Nucleus accumbens (tissue), 56 donors: ENCODE measurements around the gene SLC44A1.
"Not testable (repeated sequence)": the region's sequence is repeated elsewhere in the genome, so short reads cannot be mapped to it uniquely, and the experiment has no call there.

Source experiments
- DNase-seq, 56 donors: peaks; one replicate each; lab custom pipeline; 2025; lab: John Stamatoyannopoulos, UW

The SLC44A1 gene

DNA sequence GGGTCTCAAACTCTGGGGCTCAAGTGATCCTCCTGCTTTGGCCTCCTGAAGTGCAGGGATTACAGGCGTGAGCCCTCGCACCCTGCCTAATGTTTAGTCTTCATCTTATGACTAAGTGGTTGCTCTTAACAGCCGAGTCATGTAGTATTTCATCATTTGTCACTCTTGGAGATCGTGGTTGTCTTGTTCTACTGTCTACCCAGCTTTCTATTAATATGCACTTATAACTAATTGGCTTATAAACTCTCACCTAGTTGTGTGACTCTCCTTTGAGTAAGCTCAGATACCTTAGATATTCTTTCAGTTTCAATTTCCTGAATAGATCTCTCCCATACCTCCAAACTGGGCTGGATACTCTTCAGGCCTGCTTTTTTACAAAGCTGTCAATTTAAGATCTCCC is 19.9 kb downstream of the SLC44A1 start:
- no peak for DNase-seq

DNA sequence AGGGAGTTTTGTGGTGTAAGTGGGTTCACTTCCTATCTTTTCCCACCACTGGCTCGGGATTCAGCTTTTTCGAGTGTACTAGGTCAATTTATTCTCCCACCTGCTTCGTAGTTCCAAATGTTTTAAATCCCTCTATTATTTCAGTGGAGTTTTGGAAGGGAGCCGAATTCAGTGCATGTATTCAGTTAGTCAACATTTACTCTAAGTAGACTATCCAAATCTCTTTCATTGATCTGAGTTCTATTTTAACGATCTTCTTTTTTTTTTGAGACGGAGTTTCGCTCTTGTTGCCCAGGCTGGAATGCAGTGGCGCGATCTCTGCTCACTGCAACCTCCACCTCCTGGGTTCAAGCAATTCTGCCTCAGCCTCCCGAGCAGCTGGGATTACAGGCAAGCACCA is 23.8 kb downstream of the SLC44A1 start:
- DNase-seq, result not testable (repeated sequence)

DNA sequence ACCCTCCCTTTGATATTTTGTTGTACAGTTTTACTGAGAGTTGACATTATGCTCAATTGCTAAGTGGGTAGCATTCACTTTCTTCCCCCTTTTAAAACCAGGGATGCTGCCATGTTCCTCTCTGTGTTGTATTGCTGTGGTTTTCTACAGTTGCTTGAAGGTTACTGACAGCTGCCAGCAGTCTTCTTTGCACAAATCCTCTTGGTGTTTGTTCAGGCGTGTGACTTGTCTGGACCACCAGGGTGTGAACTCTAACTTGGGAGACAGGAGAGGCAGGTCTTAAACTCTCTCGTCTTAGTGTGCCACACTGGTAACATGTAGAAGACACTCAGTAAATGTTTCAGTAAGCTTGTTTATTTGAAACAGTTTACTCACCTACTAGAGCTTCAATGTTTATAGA is 25.1 kb downstream of the SLC44A1 start:
- no peak for DNase-seq

- DNase-seq, result no peak
Observed at GRCh38 chr9:105270711-105271110, 26.3 kb downstream of the SLC44A1 start.

- no peak for DNase-seq
Observed at GRCh38 chr9:105273731-105274130, 29.3 kb downstream of the SLC44A1 start.

- no peak for DNase-seq
Observed at GRCh38 chr9:105275111-105275510, 30.7 kb downstream of the SLC44A1 start.

DNA sequence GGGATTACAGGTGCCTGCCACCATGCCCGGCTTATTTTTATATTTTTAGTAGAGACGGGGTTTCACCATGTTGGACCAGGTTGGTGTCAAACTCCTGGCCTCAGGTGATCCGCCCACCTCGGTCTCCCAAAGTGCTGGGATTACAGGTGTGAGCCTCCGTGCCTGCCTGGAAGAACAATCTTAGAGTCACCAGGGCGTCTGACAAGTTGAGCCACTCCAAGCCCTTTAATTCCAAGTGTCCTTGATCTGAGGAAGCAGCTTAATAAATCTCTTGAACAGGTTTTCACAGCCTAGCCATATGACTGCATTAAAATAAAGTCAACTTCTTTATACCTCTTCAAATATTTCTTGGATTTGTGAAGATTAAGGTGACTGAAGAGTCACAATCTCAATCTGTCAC is 31.5 kb downstream of the SLC44A1 start:
- DNase-seq, result no peak

DNA sequence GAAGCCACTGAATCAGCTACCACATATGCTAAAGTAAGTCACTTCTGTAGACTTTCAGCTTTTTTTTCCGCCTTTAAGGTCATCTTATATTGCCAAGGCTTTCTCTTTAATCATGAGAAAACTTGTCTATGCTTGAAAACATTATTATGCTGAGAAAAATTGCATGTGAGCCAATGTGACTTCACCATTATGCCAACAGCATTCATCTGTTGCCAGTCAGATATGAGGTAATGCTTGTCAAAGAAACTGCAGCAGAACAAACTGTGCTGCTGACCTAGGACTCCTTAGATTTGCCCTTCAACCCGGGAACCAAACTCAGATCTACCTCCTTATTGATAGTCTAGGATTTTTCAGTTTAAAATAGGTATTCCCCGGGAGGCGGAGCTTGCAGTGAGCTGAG is 34.3 kb downstream of the SLC44A1 start:
- peak in 4 of 56 donors; percentile 12 to 41 (median 28) for DNase-seq

GRCh38 chr9:105280691-105281090 is 36.2 kb downstream of the SLC44A1 start:
- DNase-seq, result no peak

DNA sequence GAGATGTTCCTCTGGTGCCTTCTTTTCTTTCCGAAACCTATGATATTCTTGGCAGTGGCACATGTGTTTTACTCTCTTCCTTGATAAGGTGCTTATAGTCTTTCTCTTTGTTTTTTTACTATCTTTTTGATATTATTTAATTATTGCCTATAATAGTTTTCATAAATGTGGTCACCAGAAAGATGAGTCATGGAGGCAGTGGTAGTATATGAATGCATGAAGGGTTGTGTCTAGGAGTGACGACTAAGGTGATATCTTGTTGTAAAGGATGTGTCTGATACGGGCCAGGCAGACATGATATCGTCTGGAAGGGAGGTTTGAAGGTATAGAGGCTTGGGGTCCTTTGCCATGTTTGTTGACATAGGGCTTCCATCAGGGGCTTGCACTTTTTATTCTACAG is 36.8 kb downstream of the SLC44A1 start:
- no peak for DNase-seq

- DNase-seq, result no peak
Observed at GRCh38 chr9:105281926-105282325, 37.5 kb downstream of the SLC44A1 start.

DNA sequence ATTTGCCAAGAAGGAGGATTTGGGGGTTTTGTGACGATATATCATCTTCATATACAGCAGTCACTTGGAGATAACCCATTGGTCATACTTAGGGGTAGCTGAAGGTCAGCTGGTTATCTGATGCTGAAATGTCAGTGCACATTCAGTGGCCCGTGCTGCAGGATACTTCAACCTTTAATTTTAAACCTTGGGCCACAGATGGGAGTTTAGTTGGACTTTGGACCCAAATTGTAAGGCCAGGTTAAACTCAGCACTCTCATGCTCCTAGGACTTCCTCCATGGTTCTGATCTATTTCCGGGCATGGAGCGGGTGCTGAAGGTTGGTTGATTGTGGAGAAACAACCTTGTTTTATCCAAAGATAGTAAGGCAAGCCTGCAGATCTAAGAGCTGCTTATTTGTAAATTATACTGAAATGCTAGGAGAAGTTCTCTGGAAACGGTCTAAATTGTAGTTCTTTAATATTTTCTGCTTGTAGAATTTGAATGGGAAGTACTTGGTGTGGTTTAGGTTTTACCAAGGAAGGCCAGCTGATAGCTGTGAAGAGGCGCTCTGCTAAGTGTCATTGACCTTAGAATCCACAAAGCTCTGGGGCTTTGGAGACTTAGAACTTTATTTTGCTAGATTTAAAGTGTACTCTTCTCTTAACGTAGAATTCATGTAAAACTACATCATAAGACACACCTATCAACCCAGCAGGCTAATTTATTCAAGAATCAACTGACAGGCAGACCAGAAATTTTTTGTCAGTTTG is 38.6 kb downstream of the SLC44A1 start:
- DNase-seq, result no peak

- no peak for DNase-seq
Observed at GRCh38 chr9:105283795-105284194, 39.3 kb downstream of the SLC44A1 start.

- DNase-seq, result no peak
Observed at GRCh38 chr9:105284463-105284862, 40.0 kb downstream of the SLC44A1 start.

- no peak for DNase-seq
Observed at GRCh38 chr9:105286098-105286497, 41.6 kb downstream of the SLC44A1 start.

GRCh38 chr9:105289305-105289704 is 44.9 kb downstream of the SLC44A1 start:
- no peak for DNase-seq

- peak in 2 of 56 donors; percentile 25 to 31 for DNase-seq
Observed at GRCh38 chr9:105290418-105290817, 46.0 kb downstream of the SLC44A1 start.

DNA sequence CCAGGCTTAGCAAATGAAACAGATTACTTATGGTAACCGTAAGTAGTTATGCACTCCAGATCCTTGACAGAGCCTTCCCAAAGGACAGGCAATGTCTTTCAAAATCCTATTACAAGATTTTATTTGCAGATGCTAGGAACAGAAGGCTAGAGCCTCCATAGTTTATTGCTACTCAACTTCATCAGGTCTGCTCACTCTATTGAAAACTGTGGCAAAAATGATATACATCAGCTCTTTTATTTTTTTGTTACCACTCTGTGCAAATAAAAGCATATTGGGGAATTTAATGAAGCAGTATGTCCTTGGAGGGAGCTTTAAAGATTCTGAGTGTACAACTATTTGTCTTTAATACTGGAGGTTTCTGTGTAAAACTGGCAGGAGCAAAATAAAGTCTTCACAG is 46.5 kb downstream of the SLC44A1 start:
- DNase-seq, result no peak

GRCh38 chr9:105291422-105291859 is 47.0 kb downstream of the SLC44A1 start:
- no peak for DNase-seq

DNA sequence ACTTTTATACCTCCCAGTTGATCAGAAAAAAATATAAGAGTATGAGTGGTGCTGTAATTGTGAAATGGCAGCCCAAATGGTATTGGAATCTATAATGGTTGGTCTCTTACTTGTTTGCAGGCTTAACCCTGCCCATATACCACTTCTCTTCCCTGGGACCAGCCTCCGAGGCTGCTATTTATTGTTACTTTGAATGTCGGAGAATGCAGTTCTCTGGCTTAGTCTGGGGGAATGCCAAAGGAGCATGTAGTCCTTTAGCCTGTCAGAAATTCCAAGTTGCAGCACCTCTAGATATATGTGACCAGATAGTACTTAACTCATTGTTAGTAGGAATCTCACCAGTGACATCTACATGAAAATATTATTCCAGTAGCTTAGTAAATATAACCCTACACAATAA is 47.5 kb downstream of the SLC44A1 start:
- no peak for DNase-seq

DNA sequence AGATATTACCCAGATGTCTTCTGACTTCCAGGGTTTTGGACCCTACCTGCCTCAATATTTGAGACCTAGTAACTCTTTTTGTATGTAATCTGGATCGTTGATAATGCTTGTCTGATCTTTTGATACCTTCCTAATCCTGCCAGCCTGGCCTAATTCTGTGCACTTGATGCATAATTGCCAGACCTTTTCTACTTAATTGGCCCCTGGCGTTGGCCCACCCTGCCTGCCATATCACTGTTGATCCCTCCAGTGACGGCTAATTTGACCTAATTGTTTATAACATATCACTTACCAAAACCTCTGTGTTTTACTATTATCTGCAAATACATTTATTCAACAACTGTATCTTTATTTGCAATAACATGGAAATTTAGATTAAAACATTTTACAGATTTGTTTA is 49.0 kb downstream of the SLC44A1 start:
- no peak for DNase-seq

DNA sequence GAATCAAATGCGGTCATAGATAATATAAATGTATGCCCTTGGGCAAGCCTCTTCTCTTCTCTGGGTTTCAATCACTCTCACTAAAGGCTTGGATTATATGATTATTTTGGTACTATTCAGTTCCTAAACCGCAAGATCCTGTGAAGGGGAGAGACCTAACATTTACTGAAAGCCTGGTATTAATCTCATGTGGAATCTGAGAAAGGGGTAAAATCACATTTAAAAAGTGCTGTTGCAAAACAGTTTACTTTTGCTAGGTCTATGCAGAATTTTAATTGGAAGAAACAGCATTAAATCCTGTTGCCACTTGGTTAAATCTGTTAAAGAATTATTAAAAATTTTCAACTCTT is 50.7 kb downstream of the SLC44A1 start:
- no peak for DNase-seq

- no peak for DNase-seq
Observed at GRCh38 chr9:105295986-105296385, 51.5 kb downstream of the SLC44A1 start.
